ENCODE data around the gene C2CD4C.

C2CD4C gene

GRCh38 chr19:408902-409515 lies at the start of gene C2CD4C:
C2CD4C (minus strand) TSS chr19:409147; CDS start chr19:408361, 786 bp downstream.
- TF ChIP-seq CTCF (IDR thresholded peaks at IDR 0.05), result no peak

DNA sequence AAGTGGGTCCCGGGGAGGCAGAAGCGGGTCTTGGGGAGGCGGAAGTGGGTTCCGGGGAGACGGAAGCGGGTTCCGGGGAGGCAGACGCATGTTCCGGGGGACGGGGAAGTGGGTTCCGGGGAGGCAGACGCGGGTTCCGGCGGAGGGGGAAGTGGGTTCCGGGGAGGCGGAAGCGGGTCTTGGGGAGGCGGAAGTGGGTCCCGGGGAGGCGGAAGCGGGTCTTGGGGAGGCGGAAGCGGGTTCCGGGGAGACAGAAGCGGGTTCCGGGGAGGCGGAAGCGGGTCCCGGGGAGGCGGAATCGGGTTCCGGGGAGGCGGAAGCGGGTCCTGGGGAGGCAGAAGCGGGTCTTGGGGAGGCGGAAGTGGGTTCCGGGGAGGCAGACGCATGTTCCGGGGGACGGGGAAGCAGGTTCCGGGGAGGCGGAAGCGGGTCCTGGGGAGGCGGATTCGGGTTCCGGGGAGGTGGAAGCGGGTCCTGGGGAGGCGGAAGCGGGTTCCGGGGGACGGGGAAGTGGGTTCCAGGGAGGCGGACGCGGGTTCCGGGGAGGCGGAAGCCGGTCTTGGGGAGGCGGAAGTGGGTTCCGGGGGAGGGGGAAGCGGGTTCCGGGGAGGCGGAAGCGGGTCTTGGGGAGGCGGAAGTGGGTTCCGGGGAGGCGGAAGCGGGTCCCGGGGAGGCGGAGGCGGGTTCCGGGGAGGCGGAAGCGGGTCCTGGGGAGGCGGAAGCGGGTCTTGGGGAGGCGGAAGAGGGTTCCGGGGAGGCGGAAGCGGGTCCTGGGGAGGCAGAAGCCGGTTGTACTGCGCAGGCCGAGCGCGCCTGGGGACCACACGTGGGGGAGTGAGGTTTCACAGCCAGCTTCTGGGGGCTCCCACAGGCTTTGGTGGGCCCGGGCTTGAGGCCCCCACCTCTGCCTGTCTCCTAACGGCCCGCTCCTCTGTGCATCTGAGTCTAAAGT lies 49.4 kb upstream of the C2CD4C start:
- no peak for TF ChIP-seq CTCF (IDR thresholded peaks at IDR 0.05)

- no peak for TF ChIP-seq CTCF (IDR thresholded peaks at IDR 0.05)
Observed at GRCh38 chr19:457636-458035, 48.7 kb upstream of the C2CD4C start.

DNA sequence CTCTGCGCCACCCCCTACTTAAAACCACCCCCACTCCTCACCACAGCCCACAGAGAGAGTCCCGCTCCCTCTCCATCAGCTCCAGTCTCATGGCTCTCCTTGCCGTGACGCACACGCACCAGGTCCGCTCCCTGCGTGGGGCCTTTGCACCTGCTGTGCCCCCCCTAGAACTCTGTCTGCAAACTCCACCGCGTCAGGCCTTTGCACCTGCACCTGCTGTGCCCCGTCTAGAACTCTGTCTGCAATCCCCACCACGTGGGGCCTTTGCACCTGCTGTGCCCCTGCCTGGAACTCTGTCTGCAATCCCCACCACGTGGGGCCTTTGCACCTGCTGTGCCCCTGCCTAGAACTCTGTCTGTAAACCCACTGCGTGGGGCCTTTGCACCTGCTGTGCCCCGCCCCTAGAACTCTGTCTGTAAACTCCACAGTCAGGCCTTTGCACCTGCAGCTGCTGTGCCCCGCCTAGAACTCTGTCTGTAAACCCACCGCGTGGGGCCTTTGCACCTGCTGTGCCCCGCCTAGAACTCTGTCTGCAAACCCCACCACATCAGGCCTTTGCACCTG lies 47.7 kb upstream of the C2CD4C start:
- TF ChIP-seq CTCF (IDR thresholded peaks at IDR 0.05), result no peak

DNA sequence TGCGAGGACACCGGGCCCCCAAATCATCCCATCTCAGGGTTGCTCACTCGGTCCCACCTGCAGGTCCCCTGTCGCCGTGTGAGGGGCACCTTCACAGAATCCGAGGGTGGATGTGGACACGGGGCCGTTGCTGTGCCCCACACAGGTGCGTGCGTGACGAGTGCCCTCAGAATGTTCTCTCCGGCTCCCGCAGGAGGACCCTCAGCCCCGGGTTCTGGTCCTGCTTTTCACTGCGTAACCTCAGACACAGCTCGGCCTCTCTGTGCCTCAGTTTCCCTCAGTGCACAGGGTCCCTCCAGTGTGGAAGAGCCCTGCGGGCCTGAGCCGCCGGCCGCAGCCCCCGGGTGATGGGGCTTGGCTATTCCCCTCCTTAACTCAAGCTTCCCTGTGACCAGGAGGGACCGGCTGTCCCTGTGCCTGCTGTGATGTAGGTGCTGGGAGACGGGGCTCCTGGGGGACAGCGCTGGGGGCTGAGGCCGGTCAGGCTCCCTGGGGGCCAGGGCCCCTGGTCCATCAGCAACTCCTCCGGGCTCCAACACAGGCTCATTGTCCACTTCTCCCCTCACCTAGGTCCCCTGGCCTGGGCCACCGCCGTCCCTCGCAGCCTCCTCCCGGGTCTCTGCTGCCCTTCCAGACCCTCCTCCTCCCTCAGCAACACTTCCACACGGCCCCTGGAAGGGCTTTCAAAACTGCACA lies 47.1 kb upstream of the C2CD4C start:
- TF ChIP-seq CTCF (IDR thresholded peaks at IDR 0.05), result no peak

DNA sequence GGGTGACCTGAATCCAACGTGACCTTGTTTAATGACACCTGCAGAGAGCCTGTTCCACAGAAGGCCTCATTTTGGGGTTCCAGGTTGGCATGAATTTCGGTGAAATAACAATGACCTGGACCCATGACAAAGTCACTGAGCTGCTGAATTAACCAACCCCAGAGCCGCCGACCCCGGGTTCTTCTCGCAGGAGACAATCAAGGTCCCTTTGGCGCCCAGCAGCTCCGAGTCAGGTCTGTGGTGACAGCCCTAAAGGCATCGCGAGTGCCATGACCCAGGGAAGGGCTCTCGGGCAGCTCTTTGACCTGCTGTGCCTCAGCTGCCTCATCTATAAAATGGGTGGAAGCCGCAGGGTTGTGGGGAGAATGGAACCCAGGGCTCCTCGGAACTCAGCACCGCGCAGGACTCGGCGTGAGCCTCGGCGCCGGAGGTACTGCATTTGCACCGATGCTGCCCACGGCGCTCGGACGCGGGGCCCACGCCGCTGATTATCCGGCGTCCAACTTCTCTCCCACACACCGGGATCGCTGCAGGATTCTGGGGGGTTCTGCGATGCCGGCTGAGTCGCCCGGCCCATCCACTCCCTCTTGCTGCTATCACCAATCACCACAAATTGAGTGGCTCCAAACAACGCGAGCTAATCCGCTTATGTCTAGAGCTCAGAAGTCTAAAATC lies 46.2 kb upstream of the C2CD4C start:
- TF ChIP-seq CTCF (IDR thresholded peaks at IDR 0.05), result no peak

- TF ChIP-seq CTCF (IDR thresholded peaks at IDR 0.05), result no peak
Observed at GRCh38 chr19:453606-454005, 44.7 kb upstream of the C2CD4C start.
